GM18873 (cell line): ENCODE results near the gene POLR1A.

Experiments
- ATAC-seq: cut with Tn5 transposase; IDR thresholded peaks from one replicate; pipeline ENCODE4 v1.9.1; 2021; ENCODE audit warnings: mild to moderate bottlenecking, moderate library complexity, moderate number of reproducible peaks; ENCODE audit not compliant: unreplicated experiment, low FRiP score

The POLR1A gene

DNA sequence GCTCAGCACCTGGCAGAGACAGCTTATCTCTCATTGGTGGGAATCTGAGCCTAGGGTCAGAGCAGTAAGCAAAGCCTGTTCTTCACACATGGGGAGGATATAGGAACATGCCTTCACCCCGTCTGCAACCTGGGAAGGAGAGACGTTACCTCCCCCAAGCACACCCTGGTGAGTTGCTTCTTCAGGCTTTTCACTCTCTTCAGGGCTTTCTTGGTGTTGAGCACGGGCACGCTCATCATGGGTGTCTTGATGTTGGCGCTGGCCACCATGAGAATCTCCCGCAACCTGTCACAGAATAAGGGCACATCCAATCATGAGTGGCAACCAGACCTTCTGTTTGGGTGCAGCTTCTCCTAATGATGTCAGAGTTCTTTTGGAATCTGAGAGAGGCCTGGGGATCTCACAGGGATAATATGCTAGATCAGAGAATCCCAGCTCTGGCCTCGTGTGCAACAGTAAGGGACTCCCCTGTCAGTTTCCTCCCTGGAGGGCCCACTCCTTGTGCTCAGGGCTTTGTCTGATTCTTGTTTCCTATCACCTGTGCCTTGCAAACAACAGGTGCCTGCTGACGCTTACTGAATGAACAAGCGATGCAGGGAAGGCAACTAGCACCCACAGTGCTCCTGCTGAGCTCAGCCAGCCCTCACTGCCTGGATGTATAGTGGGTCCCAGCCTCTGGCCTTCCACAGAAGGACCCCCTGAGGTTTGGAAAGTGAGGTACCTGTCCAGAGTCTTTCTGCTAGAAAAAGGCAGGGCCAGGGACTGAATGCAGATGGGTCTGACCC, 66.3 kb downstream of the POLR1A start:
- ATAC-seq = no peak

DNA sequence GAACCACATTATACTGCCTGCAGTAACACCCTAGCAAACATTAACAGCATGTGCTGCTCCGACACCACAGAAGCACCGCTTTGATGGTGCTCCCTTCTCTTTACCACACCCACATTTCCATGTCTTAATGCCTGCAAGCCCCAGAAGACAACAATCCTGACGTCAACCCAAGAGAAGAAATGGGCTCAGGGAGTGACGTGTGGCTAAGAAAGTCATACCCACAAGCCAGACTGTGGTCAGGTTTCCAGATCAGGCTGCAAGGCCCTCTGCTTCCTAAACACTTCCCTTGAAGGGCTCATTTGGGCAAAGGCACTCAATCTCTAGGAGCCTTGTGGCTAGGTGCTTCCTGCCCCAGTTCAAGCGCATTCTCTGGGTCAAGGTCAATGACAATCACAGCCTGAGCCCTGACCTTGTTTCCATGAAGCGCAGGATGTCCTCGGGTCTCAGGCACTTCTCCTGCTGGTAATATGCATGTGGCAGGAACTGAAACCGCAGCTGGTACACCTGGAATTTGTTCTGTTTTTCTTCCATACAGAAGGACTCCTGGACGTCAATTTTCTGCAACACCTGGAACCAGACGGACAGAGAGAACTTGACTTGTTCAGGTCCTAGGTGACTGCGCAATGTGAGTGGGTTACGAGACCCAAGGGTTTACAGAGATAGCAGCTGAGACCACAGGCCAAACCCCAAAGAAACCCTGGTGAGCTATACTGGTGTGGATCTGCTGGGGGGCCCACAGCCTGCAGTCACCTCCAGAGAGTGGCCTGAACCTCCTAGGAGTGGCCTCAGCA, 67.2 kb downstream of the POLR1A start:
- no peak for ATAC-seq

DNA sequence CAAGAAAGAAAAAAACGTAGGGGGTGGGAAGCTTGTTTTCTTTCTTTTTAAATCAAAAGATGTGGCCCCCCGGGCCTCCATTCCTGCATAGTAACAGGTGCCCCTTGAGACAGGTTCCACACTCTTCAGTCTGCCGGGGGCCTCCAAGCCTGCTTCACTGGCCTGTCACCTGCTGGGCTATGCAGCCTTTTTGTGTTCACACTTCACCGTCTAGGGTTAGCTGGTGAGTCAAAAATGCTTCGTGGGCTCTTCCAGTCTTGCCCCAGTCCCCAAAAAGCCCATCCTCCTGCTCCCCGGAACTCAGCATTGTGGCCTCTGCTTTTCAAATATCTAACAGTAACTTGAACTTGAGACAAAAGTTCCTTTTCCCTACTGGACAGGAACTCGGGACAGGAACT, 67.9 kb downstream of the POLR1A start:
- no peak for ATAC-seq

DNA sequence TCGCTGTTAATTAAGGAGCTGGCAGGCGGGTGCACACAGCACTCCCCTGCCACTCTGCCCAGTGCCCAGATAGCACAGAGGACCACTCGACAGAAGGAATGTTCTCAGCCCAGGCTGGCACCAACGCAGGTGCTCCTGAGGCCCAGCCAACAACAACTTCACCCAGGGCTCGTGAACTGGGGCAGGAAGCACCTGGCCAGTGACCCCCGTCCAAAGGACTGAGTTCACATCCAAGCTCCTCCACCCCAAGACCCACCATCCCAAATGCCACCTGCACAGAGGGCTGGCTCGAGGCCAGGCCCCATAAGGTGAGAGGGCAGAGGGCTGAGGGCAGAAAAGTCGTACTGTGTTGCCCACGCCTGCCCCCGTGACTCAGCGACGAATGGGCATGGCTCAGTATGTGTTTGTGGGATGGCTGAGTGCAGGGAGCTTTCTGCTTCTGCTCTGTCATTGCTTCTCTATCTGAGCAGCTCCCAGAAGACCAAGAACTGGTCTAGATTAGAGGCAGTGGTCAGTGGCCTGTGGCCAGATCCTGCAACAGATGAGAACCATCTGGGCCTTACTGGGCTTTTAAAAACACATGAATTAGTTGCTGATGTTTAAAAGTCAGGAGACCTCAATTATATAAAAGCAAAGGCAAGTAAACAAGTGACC, 68.4 kb downstream of the POLR1A start:
- ATAC-seq = no peak

DNA sequence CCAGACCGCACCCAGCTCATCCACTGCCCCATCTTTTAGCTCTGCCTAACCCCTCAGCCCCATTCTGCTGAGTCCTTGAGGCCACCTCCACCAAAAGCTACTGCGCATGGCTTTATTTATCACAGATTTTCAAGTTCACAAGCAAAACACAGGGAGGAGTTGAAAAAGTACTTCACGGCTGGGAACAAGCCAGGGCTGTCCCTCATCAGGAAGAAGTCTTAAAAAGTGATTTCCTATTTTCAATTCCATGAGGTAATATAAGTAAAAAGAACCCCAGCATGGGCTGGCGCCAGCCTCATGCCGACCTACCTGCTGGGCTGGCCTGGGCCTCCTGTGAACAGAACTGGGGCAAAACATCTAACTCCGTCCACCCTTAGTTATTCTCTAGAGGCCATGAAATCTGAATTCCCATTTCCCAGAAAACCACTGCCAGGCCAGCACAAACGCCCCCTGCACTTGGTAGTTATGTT, 69.0 kb downstream of the POLR1A start:
- ATAC-seq = no peak

DNA sequence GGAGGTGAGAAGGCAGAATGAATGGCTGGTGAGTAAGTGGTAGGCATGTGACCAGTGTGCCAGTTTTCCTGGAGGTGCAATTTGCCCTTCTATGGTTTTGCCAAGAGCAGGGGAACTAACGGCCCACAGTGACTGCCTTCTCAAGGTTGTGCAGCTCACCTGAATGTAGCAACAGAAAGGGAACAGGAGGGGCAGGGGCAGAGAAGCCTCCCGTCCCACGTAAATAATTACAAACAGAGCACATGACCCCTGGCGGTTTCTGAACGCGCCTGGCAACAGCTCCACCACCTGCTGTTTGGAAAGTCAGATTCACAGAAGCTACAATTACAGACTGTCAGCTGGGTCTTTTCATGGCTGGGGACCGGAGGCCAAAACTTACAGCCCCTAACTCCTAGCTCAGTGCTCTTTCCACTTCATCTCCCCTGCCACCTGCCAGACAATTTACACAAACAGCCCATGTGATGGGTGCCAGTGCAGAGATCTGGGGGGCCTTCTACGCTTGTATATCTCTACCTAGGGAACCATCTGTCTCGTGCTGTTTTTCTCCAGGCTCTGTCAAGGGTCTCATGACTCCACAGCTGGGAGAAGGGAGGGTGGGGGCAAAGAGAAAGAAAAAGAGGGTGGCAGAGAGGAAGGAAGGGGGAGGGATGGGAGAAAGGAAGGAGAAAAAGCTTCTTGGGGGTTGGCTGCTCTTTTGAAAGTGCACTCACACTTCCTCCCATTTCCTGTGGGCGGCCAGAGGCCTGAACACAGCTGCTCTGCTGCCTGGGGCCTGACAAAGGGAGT, 69.6 kb downstream of the POLR1A start:
- ATAC-seq = peak; percentile 56

DNA sequence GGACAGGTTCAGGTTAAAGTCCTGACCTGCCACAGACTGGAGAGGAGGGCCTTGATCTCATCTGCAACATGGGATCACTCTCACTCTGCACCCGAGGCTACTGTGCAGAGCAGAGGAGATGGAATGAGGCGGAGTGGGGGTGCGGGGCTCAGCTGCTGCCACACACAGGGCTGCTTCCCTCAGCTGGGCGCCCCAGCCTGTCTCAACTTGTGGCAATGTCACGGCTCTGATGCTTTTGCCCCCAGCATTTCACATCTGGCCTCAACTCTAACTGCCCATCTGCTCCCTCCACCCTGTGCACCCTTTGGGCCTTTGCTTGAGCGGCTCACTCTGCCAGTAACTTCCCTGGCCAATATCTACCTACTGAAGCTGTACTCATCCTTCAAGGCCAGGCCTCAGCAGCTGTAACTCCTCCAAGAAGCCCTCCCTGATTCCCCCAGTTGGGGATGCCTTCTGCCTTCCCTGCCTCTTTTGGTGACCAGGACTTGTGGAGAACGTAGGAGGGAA, 70.3 kb downstream of the POLR1A start:
- no peak for ATAC-seq

DNA sequence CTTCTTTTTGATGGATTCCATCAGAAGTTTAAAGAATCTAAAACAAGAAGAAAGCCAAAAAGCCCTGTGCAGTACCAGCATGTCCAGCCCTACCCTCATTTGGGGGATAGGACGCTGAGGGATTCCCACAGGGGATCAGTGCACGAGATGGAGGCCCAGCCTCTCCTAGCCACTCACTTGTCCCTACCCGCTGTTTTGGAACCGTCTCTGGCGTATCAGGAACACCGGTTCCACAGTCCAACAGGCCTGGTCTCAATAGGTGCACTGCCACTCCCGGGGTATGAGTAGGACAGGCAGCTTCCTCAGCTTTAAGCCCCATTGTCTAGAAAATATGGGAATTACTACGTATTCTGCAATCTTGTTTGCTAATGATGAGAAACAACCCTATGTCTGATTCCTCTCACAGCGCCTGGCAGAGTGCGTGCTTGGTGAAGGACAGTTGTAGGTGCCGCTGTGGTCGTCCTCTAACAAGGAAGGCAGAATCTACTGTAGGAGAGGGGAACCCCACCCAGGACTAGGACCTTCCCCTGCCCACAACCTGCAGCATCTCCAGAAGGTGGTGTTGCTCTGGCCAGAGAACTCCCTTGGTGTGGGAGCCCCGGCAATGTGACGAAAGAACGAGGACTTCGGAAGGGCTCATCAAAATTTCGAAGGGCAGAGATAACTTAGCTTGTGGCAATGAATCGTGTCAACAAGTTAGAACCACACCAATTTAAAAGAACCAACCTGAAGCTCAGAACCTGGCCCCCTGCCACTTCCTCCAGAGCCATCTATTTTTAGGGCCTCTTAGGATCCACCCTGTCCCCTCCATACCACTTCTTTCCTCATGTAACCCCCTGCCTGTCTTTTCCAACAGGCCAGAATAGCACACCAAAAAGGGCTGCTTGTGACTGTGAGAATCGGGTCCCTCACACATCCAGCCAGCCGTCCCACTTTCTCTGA, 71.7 kb downstream of the POLR1A start:
- ATAC-seq = no peak

DNA sequence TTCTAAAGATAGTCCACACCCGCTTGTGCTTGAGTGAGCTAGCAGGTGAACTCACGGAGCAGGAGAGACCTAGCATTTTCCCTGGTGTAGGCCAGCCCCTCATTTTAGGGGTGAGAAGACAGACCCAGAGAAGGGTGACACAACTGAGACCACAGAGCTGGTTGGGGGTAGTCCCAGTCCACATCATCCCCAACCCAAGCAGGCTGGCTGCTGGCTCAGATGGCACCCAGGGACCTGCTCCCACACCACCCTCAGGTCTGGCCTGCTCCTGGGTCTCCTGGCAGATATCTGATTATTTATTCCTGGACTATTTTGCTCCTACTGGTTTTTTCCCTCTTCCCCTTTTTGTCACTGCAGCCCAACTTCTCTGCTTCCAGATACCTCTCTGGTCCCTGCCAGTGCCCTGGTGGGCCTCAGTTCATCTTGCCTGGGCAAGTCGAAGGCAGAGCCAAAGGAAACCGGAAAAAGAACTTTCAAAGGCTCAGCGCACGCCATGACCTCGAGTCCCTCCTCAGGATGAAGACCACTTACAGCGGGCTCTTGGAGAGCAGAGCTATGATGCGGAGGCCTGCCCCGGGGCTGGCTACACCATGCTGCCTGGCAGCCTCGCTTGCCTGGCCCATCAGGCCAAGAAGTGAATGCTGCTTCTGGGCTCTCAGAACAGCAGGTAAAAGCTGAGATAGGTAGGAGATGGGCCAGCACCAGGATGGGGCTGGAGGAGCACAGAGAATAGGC, 72.7 kb downstream of the POLR1A start:
- ATAC-seq = no peak

DNA sequence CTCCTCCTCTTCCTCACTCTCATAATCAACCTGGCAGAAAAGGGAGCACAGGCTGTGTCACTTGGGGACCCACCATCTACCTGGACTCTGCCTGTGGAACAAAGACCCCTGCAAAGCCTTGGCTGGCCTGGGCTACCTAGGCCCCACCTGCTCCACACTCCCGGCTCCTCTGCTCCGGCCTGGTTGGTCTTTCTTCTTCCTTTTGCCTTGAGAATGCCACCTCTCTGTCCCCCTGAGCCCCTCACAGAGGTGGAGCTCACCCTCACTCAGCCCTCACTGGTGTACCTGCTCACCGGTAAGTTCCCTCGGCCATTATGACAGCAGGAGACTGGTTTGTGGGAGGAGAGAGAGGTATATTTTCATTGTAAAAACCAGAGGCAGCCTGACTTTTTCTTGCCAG, 74.1 kb downstream of the POLR1A start:
- no peak for ATAC-seq

DNA sequence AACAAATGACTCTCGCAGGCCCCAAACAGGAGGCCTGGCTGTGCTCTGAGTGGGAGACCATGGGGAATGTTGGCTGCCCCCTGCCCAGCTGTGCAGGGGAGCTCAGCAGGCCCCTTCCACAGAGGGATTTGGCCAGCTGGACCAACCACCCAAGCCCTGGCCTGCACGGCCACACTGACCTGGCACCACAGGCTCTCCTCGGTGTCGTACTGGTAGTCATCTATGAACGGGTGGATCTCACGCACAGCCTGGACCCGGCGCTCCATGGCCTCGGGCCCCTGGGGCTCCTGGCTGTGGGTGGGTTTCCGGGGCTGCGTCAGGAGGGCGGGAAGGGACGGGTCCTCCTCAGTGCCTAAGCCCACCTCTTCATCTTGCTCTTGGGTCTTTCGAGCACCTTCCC, 74.5 kb downstream of the POLR1A start:
- no peak for ATAC-seq

DNA sequence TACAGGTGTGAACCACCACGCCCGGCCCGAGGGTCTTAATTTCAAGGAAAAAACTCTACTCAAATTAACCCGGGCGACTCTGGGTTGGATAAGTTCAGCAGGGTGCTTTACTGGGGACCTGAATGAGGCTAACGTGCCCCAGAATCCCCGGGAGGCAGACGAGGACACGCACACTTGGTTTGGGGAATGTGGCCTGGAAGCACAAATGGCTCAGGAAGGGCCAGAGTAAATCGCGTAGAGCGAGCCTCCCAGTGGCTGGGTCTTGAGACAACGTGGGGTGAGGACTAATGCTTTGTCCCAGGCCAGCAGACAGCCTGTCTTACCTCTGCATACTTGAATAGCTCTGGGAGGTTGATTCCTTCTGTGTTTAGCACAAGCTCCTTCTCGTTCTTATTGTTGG, 75.8 kb downstream of the POLR1A start:
- no peak for ATAC-seq

DNA sequence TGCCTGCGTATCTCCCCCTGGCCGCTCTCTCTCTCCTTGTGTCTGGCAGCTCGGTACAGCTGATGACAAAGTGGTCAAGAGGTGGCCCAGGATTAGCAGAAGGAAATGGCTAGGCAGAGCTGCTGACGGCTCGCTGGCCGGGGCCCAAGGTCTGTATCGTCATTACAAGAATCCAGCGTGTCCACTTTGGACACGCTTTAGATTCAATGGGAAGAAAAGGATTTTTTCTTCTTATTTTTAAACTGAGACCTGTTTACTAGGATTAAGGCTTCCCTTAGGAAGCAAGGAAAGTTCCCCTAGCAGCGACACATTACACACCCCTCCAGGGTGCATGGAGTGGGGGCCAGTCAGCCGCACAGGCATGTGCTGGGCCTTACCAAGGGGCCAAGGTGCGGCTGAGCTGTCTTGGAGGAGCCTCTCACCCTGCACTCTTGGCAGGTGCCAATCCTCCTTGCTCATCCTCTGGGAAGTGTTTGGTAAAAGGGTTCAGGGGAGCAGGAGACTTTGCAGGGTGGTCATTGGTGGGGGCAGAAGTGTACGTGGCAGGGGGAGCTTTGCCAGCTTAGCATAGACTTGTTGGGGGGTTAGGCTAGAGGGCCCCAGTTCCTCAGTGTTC, 76.8 kb downstream of the POLR1A start:
- ATAC-seq = no peak

DNA sequence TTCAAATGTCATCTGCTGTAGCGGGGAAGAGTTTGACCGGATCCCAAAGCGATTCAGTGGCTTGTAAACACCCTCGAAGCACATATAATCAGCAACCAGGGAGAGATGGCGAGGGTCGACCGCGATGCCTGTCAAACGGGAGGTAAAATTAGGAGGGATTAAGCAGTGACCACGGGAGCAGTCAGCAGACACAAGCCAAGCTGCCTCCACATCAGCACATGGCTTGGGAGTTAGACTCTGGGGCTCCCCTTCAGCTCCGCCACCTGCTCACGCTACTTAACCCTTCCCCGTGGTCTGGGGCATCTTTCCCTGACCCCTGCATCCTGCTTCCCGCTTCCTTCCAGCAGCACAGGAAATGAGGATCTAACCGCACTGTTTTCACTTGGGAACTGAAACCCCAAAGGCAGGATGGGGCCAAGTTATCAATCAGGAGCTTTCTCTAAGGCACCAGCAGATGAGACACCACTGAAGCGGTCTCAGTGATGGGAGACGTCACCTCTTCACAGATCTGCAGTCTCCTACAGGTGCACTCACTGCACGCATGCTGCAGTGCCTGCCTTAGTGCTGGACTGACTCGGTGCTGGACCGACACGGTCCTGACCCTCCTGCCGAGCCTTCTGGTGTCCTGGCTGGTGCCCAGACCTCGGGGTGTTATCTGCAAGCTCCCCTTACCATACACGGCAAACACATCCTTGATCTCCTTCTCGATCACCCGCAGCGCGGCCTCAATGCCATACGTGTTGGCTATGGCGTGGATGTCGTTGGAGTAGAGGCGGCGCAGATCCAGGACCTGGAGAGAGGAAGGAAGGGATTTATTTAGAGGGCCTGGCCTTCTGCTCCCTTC, 77.5 kb downstream of the POLR1A start:
- ATAC-seq = no peak

DNA sequence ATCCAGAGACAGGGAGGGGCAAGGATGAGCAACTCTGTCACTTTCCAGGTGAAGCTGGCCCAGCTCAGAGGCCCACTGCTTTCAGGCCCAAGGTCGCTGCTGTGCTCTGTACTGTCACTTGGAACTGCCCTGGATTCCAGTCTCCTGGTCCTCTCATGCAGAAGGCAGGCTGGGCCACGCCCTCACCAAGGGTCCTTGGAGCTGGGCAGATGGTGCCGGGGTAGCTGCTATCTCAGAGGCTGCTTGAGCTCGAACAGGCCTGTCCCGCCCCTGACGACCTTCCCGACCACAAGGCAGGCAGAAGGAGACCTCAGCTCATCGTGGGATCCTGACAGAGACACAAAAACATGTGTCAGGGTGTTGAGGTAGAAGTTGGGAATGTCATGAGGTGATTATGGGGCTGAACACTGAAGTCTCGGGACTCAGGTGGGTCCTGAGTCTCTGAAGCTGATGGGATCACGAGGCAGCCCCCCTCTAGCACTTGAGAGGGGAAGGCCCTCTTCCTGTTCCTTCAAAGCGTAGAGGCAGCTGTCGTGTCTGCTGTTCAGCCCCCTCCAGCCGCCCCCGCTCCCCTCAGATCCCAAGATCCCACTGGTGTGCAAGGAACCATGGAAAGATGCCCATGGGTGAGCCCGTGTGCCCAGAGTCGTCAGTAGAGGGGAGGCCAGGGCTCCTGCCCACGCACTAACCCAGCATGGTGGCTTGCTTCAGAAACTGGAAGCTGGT, 78.3 kb downstream of the POLR1A start:
- no peak for ATAC-seq

DNA sequence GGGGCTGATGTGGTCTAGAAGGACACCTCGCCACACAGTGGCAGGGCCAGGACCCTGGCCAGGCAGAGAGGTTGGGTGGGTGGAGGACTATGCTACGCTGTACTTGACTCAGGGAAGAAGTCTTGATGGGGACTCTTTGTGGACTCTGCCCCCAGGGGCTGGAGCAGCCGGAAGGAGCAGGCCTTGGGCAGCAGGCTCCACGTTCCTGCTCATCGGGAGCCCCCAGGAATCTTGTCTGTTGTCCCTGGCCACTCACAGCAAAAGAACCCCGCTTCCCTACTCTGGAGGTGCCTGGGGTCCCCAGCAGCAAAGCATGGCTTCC, 79.0 kb downstream of the POLR1A start:
- ATAC-seq = no peak
